ENCODE results near the gene MFAP1.

DNA sequence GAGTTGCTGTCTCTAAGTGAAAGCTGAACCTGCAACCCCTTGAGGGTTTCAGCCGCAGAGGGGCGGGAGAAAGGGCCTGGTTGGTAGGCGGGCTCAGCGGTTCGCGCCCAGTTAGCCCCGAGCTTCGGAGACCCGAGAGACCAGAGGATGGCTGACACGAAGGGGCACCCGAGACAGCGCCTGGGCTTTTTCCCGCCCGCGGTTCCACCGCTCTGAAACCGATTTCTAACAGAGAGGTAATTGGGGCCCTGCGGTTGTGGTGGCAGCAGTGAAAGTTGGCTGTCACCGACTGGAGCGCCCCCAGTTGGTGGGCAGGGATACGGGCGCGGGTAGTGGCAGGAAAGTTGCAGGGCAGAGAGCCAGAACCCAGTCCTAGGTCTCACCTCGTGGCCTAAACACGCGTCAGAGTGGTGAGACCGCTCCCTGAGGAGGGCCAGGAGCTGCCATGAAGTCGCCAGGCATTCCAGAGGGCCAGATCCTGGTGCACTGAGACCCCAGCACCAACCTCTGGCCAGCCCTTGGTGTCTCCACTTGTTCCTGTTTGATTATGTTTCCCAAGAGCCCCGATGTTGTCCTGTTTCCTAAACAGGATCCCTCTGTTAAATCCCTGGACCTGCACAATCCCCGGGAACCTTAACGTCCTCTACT is 47.1 kb downstream of the MFAP1 start:
- TF ChIP-seq EZH2 (IDR thresholded peaks at IDR 0.05), result no peak
- TF ChIP-seq POLR2AphosphoS5 (IDR thresholded peaks at IDR 0.05; ENCODE audit: borderline replicate concordance, low read depth, low read length), result peak; percentile 4
- no peak for TF ChIP-seq FOXP2 (optimal IDR thresholded peaks at IDR 0.05; ENCODE audit: control extremely low read depth, extremely low read length, insufficient read depth)

Data from SK-N-MC (cell line).